Measurements from ENCODE around the gene NAA10.

NAA10 gene

DNA sequence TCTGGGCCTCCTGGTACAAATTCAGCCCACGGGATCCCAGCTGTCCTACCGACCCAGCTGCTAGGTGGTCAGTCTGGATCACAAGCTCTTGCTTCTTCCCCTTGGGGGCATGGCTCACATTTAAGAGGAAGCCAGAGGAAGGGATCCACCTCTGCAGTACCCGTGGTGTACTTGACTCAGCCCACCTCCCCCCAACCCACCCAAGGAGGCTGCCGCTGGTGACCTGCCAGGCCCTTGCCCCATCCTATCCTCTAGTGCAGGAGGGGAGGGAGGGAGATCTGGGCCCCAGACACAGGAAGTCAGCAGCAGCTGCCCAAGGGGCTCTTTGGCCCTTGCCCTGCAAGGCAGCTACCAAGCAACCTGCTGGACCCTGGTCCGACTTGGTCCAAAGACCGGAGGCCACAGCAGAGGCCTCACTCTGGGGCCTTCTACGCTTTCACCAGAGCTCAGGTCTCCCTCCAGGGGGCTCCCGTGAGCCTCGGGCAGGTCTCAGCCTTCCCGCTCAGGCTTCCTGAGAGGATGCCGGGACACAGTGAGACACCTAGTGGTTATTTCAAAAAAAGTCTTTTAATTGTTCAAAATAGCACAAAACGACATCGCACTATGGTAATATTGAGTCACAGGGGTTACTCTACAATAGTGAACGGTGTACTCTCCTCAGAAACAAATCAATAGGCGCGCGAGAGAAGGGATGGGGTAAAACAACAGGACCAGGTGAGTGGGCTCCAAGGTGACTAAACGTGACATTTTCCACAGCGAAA is 12.4 kb upstream of the NAA10 start:
- DNase-seq = no peak

DNA sequence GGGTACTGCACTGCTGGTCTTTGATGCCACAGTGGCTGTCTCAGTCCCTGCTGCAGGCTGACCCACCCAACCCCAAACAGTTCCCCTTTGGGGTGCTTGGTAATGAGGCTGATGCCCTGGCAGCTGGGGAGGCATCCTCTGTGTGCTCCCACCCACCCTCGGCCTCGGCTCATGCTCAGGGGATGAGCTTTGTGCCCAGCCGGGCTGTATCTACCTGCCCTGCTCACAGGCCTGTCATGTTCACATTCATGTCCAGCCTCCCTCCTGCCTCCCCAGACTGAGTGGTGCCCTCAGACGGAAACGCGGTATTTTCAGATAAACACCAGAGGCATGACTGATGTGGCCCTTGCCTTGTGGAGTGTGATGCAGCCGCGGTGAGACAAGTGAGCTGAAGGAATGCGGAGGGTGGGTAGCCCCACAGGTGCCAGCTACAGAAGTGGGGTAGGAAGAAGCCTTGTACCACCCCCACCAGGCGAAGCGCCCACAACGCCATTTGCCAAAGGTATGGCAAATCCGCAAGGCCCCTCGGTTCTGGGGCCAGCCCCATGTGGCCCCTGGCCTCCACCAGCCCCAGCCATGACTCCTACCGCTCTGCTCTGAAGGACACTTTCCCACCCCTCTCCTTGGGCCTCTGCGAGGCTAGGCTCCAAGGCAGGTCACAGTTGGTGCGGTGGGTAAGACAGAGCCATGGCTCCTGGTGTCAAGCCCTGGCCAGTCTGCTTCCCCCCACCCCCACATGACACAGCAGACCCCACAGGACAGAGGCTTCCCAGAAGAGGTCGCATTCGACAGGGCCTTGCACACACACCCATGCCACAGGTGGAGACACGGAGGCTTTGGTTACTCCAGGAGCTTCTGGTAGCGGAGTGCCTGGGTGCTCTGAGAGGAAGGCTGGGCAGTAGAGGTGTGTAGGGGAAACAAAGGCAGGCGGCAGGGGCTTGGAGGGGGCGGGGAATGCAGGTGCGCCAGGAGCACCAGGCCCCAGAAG is 11.4 kb upstream of the NAA10 start:
- no peak for DNase-seq

GRCh38 chrX:153944800-153945150 is 9.9 kb upstream of the NAA10 start:
- DNase-seq = no peak

- DNase-seq = no peak
These were observed 9.4 kb upstream of the NAA10 start, which contains the start of gene RENBP for GRCh38 chrX:153944140-153944799. Gene RENBP, minus strand, starts transcription at chrX:153944643. Its CDS starts 33 bp downstream, at chrX:153944610.

DNA sequence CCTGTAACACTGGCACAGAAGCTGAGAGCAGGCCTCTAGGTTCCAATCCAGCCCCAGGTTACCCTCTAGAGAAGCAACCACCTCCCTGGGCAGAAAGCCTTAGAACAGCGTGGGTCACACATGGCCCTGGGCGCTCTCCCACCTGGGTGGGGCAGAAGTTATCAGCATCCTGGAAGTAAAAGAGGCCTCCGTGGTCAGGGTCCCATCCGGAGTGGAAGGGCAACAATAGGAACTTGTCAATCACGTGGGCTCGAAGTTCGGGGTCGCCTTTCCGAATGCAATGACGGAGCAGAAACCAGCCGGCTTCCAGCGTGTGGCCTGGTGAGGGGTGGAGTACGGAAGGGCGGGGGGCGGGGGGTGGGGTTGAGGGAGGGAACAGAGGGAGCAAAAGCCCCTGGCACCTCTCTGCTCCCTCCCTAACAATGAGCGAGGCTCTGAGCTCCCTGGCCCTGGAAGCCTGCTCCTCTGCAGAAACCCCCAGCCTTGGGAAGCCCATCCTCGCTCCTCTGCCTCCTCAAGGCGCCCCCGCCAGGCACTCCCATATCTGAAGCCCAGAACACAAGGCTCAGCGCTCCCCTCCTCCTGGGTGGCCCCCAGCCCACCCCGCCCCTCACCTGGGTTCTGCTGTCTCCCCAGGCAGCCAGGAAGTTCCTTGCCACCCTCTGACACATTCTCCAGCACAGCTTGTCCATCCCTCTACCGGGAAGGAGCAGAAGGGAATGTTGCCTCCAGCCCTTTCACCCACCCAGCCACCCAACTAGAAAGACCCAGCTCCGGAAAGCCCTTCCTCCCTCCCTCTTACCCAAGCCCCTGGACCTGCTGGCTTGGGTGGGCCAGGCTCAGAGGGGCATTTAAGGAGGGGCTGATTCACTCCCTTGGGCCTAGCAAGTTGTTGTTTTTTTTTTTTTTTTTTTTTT is 6.8 kb upstream of the NAA10 start:
- no peak for DNase-seq

DNA sequence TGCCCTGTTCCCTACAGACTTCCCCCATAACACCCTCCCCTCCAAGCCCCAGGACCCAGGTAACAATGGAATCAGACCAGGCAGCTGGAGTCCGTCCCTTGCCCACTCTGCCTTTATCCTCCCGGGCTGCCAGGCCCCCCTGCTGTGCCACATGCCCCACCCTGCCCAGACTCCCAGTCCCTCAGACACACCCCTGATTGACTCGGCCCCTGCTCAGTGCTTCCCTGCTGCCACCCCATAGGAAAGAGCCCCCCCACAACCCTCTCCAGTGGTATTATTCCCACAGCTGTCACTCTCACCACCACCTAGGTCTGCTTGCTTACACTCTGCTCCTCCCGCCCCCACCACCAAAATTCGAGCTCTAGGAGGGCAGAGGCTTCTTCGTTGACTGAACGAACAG is 4.7 kb upstream of the NAA10 start:
- no peak for DNase-seq

DNA sequence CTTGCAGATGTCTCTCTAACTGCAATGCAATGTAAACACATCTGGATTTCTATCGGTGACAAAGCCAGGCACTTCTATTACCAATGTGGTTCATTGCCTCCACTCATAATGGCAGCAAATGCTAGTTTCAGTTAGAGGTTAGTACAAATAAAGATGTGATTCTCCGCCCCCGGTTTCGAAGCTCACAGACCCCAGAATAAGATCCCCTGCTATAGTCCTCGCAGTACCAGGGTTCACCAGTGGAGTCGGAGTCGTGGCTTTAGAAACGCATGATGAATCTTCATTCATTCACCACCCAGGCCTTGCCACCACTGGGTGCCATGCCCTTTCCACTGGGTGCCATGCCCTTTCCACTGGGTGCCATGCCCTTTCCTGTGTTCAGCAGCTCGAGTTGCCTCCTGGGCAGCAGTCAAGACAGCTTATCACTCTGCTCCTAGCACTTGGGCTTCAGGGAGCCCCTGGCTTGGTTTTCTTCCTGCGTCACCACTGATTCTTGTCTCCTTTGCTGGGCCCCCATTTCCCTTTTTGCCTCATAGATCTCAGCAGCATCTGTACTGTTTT is 3.5 kb upstream of the NAA10 start:
- DNase-seq = no peak

DNA sequence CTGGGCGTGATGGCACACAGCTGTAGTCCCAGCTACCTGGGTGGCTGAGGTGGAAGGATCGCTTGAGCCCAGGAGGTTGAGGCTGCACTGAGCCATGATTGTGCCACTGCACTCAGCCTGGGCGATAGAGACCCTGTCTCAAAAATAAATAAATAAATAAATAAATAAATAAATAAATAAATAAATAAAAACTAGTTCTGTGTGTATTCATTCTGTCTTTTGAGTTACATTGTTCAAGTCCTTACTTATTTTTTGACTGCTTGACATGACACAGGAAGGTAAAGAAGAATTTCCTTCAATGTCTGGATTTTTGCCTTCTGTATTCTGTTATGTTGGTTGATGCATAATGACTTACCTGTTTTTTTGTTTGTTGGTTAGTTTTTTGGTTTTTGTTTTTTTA is 2.2 kb upstream of the NAA10 start:
- DNase-seq = no peak

DNA sequence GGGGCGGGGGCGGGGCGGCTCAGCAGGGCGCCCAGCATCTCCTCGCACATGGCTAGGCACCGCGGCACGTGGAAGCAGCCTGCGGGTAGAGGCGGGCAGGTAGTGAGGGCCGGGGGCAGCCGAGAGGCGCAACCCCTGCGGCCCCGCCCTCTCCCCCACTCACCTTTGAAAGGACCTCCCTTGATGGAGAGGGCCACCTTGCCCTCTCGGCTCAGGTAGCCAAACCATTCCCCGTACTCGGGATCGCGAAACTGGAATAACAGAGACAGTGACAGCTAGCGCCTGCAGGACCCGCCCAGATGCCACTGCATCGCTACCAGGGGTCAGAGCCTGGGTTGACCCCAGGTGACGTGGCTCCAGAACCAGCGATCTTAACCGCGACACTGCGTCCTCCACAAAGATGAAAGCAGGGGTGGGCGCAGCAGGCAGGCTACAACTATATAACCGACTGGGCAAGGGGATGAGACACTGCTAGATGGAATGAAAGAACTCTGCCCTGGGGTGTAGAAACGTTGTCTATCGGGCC is 552 bp upstream of the NAA10 start:
- no peak for DNase-seq

- DNase-seq = no peak
These were observed 582 bp downstream of the NAA10 start for GRCh38 chrX:153934148-153934761.

GRCh38 chrX:153933748-153934147 is 1.1 kb downstream of the NAA10 start:
- DNase-seq = no peak

GRCh38 chrX:153932220-153932915 is 2.5 kb downstream of the NAA10 start:
- DNase-seq = no peak

- no peak for DNase-seq
These were observed 3.1 kb downstream of the NAA10 start for GRCh38 chrX:153931748-153932147.

GRCh38 chrX:153931151-153931550 is 3.7 kb downstream of the NAA10 start:
- DNase-seq = no peak

DNA sequence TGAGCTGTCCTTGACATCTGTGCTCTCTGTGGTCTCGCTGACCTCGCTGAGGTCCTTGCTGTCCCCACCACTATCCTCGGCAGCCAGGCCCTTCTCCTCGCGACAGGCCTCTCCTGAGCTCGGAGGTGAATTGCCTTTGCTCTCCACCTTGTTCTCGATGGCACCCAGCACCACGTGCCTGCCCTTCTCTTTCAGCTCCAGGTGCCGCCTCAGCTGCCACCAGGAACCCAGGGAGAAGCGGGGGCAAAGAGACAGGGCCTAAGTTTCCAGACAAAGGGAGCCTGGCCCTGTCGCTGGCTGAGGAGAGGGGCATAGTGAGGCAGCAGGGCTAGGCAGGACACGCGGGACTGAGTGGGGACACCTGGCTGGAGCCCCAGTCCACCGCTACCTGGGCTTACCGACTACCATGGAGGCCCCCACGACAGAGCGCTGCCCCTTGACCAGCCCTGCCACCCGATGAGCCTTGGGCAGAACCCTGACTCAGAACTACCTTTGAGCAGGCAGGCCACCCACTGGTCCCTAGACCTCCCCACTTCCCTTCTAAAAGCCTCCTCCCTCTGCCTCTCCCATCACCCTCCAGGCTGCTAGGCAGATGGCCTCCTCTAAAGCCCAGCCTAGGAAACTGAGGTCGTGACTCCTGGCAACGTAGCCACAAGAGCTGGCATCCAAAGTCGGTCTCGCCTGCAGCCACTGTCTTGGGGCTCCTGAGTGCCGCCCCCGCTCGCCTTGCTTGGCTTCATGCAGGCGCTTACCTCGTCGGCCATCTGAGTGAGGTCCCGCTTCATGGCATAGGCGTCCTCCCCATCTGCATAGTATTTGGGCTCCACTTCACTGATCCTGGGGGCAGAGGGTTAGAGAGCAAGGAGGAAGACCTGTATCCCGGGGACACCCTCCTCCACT is 4.6 kb downstream of the NAA10 start:
- no peak for DNase-seq

- no peak for DNase-seq
These were observed 5.3 kb downstream of the NAA10 start for GRCh38 chrX:153929576-153929975.

- no peak for DNase-seq
These were observed 6.0 kb downstream of the NAA10 start for GRCh38 chrX:153928846-153929245.

DNA sequence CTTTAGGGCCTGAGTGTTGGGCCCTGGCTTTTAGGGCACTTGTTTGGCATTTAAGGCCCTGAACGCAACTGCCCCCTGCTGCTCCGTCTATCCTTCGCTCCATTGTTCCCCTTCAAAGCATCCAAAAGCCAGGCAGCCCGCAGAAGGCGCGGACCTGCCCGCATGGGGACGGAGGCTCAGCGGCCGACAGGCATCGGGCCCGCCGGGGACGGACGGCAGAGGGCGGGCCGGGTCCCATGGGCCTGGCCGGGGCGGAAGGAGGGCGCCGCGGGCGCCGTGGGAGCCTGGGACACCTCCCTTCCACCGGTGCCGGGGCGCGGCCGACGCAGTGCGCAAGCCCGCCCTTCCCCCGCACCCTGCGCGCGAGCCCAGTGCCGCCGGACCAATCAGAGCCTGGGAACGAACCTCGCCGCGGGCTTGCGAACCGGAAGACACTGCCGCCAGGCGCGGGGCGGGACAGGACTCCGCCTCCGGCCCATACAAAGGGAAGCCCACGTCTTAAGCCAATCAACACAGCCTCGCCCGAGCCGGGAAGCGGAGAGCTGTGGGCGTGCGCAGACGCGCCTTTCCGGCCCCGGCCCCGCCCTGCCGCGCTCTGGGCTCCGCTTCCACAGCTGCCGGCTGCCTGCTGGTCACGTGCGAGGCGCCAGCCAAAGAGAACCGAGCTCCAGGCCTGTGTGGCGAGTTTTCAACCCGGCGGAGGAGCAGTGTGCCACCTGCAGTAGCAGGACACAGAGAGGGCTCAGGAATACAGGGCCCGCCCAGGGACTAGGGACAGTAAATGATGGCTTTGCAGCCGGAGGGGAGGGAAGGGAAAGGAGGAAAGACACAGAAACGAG is 6.7 kb downstream of the NAA10 start:
- no peak for DNase-seq

GRCh38 chrX:153927672-153927921 is 7.2 kb downstream of the NAA10 start:
- DNase-seq = no peak
